Measurements from ENCODE around the gene AIP. TPM values are rescaled to one million over a fixed set of nuclear protein-coding genes. Genes with fewer than 3 reads are reported as not detected.
A peak's percentile ranks its signal among the peaks of the same experiment; 100 is the strongest.

AIP gene
- total and polyA plus RNA-seq, 9 of the 15 experiments (the other 6 are each of a cell fraction or from before 2014, with no cell fraction given), result 5.2 to 92.5 (median 52.7) TPM

GRCh38 chr11:67441098-67441563 lies 41.7 kb upstream of the AIP start:
- BruUV-seq (replicated peaks), result no TSS peak
- Histone ChIP-seq H3K27ac (ENCODE audit: extremely low read depth, low read depth, low read length) (no peak overlapping the region), H3K9me1 (ENCODE audit: control insufficient read depth, insufficient read depth, low read length) (no peaks in the 10 kb centered on the region), H3K4me1 (replicated peaks in 1 of 2; ENCODE audit: control insufficient read depth in 2 of 2, insufficient read depth in 2 of 2, low read length in 2 of 2) (peaks cover 14 to 83% of the 10 kb centered on the region in 2 experiments), H4K20me1 (replicated peaks; ENCODE audit: control insufficient read depth, insufficient read depth, low read length) (no peaks in the 10 kb centered on the region), H3K9me3 (replicated peaks; ENCODE audit: control insufficient read depth, insufficient read depth, low read depth, low read length) (no peaks in the 10 kb centered on the region), H3K36me3 (ENCODE audit: control insufficient read depth, insufficient read depth, low read length) (peaks cover 52% of the 10 kb centered on the region; the same call in 2 of the 3 replicates), H3K27me3 (ENCODE audit: control insufficient read depth in 2 of 2, insufficient read depth in 2 of 2, low read length in 2 of 2) (no peaks in the 10 kb centered on the region), H3K79me2 (ENCODE audit: control insufficient read depth, insufficient read depth, low read length) (peaks cover 13% of the 10 kb centered on the region), H2AFZ (ENCODE audit: low read depth, low read length) (no peak overlapping the region), H3K4me3 (no peak overlapping the region), H3K4me2 (ENCODE audit: insufficient read depth, low read length) (no peak overlapping the region), H3K9ac (ENCODE audit: insufficient read depth in 1 of 2, low read depth in 2 of 2, low read length in 2 of 2) (peak overlapping the region in 1 of 2 experiments; percentile 73; a peak in 1 of 4 replicates)
- POLR2A ChIA-PET, result interaction anchor here (0.6 to 1.2 kb wide), 7 partner anchors 9 to 360 kb away, joined by 3 to 6 read pairs (median 3); partner anchors contain the start of gene TBC1D10C
- in situ Hi-C loops (cut with MboI), result no loop called here
- FAIRE-seq (no peak), ATAC-seq (no peak), DNase-seq (ENCODE audit: extremely low read depth in 1 of 4, low spot score in 3 of 4) (no peak)
- TF ChIP-seq GABPB2 (CRISPR knock-in tag; conservative IDR thresholded peaks at IDR 0.05) (no peak), POLR2G (IDR thresholded peaks at IDR 0.05; ENCODE audit: low read depth, low read length) (peak; percentile 60), RBFOX2 (IDR thresholded peaks at IDR 0.05; ENCODE audit: low read depth, low read length) (0 out of 2 replicates have a peak, but pooled peaks have one; percentile 30), POLR2AphosphoS5 (IDR thresholded peaks at IDR 0.05; ENCODE audit: control insufficient read depth, insufficient read depth, low read depth, low read length) (peak; percentile 17; the same call in 1 of the 2 replicates), SFPQ (IDR thresholded peaks at IDR 0.05; ENCODE audit: low read depth, low read length) (no peak), HMGN3 (IDR thresholded peaks at IDR 0.05; ENCODE audit: borderline replicate concordance, extremely low read depth, insufficient read length, low read depth, low read length) (peak; percentile 13), FIP1L1 (IDR thresholded peaks at IDR 0.05; ENCODE audit: low read depth, low read length, poor library complexity, severe bottlenecking) (peak; percentile 13), HNRNPL (IDR thresholded peaks at IDR 0.05; ENCODE audit: low read depth, low read length) (0 out of 2 replicates have a peak, but pooled peaks have one; percentile 38)
- TF ChIP-seq, protein P1, sequence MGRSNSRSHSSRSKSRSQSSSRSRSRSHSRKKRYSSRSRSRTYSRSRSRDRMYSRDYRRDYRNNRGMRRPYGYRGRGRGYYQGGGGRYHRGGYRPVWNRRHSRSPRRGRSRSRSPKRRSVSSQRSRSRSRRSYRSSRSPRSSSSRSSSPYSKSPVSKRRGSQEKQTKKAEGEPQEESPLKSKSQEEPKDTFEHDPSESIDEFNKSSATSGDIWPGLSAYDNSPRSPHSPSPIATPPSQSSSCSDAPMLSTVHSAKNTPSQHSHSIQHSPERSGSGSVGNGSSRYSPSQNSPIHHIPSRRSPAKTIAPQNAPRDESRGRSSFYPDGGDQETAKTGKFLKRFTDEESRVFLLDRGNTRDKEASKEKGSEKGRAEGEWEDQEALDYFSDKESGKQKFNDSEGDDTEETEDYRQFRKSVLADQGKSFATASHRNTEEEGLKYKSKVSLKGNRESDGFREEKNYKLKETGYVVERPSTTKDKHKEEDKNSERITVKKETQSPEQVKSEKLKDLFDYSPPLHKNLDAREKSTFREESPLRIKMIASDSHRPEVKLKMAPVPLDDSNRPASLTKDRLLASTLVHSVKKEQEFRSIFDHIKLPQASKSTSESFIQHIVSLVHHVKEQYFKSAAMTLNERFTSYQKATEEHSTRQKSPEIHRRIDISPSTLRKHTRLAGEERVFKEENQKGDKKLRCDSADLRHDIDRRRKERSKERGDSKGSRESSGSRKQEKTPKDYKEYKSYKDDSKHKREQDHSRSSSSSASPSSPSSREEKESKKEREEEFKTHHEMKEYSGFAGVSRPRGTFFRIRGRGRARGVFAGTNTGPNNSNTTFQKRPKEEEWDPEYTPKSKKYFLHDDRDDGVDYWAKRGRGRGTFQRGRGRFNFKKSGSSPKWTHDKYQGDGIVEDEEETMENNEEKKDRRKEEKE (IDR thresholded peaks at IDR 0.05; ENCODE audit: borderline replicate concordance in 1 of 2, control insufficient read depth in 1 of 2, low read depth in 2 of 2, low read length in 1 of 2), result no peak
- TF ChIP-seq, protein P2, sequence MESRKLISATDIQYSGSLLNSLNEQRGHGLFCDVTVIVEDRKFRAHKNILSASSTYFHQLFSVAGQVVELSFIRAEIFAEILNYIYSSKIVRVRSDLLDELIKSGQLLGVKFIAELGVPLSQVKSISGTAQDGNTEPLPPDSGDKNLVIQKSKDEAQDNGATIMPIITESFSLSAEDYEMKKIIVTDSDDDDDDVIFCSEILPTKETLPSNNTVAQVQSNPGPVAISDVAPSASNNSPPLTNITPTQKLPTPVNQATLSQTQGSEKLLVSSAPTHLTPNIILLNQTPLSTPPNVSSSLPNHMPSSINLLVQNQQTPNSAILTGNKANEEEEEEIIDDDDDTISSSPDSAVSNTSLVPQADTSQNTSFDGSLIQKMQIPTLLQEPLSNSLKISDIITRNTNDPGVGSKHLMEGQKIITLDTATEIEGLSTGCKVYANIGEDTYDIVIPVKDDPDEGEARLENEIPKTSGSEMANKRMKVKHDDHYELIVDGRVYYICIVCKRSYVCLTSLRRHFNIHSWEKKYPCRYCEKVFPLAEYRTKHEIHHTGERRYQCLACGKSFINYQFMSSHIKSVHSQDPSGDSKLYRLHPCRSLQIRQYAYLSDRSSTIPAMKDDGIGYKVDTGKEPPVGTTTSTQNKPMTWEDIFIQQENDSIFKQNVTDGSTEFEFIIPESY (CRISPR knock-in tag; IDR thresholded peaks at IDR 0.05), result peak; percentile 85
- intact Hi-C loops (cut with micrococcal nuclease), result no loop called here
- 93% methylated on average over 14 of the region's 21 CpGs for WGBS (ENCODE audit: insufficient coverage, low coverage, missing lambda C conversion rate)
- CTCF ChIA-PET (ENCODE audit: low intra/inter-chr PET ratio), result no interaction called here

Measured in K562 (cell line).